ENCODE results near the gene DOCK11.

DOCK11 gene

GRCh38 chrX:118519411-118520215 lies 24.0 kb downstream of the DOCK11 start:
- TF ChIP-seq PKNOX1 (IDR thresholded peaks at IDR 0.05) (no peak), TARDBP (IDR thresholded peaks at IDR 0.05) (no peak), NFRKB (IDR thresholded peaks at IDR 0.05) (no peak), L3MBTL2 (conservative IDR thresholded peaks at IDR 0.05) (no peak), CTBP1 (IDR thresholded peaks at IDR 0.05; ENCODE audit: borderline replicate concordance) (no peak), ARNT (IDR thresholded peaks at IDR 0.05) (no peak), FOXK2 (IDR thresholded peaks at IDR 0.05) (no peak)
- DNase-seq (ENCODE audit: extremely low spot score) = no peak
- POLR2A ChIA-PET = no interaction called here
- CTCF ChIA-PET = no interaction called here

- CTCF ChIA-PET = no interaction called here
- POLR2A ChIA-PET = no interaction called here
- no peak for DNase-seq (ENCODE audit: extremely low spot score)
- TF ChIP-seq CTBP1 (IDR thresholded peaks at IDR 0.05; ENCODE audit: borderline replicate concordance) (no peak), FOXM1 (IDR thresholded peaks at IDR 0.05; ENCODE audit: borderline replicate concordance) (no peak), SUZ12 (IDR thresholded peaks at IDR 0.05) (no peak), LEF1 (IDR thresholded peaks at IDR 0.05; ENCODE audit: borderline replicate concordance) (no peak), ELF4 (IDR thresholded peaks at IDR 0.05) (no peak)
Measured at GRCh38 chrX:118520216-118521206, 24.9 kb downstream of the DOCK11 start.

- CTCF ChIA-PET = no interaction called here
- POLR2A ChIA-PET = no interaction called here
- no peak for DNase-seq (ENCODE audit: extremely low spot score)
- TF ChIP-seq PKNOX1 (IDR thresholded peaks at IDR 0.05) (no peak), FOXK2 (IDR thresholded peaks at IDR 0.05) (no peak), FOXA1 (IDR thresholded peaks at IDR 0.05) (no peak), L3MBTL2 (conservative IDR thresholded peaks at IDR 0.05) (no peak), LEF1 (IDR thresholded peaks at IDR 0.05; ENCODE audit: borderline replicate concordance) (no peak), TARDBP (IDR thresholded peaks at IDR 0.05) (no peak), ELF4 (IDR thresholded peaks at IDR 0.05) (no peak)
Measured at GRCh38 chrX:118521435-118521834, 25.8 kb downstream of the DOCK11 start.

- TF ChIP-seq SP1 (IDR thresholded peaks at IDR 0.05) = no peak
- TF ChIP-seq FOXM1 (IDR thresholded peaks at IDR 0.05; ENCODE audit: borderline replicate concordance) = no peak
- no peak for TF ChIP-seq CTBP1 (IDR thresholded peaks at IDR 0.05; ENCODE audit: borderline replicate concordance)
- TF ChIP-seq SUZ12 (IDR thresholded peaks at IDR 0.05) = no peak
- TF ChIP-seq ZNF384 (IDR thresholded peaks at IDR 0.05) = no peak
- TF ChIP-seq BHLHE40 (IDR thresholded peaks at IDR 0.05; ENCODE audit: borderline replicate concordance) = no peak
- TF ChIP-seq PKNOX1 (IDR thresholded peaks at IDR 0.05) = no peak
- no peak for TF ChIP-seq FOXA1 (IDR thresholded peaks at IDR 0.05)
- no peak for TF ChIP-seq HDGF (IDR thresholded peaks at IDR 0.05; ENCODE audit: borderline replicate concordance)
- TF ChIP-seq ARNT (IDR thresholded peaks at IDR 0.05) = no peak
- no peak for TF ChIP-seq ELF4 (IDR thresholded peaks at IDR 0.05)
- no peak for TF ChIP-seq NFRKB (IDR thresholded peaks at IDR 0.05)
- no peak for TF ChIP-seq FOXK2 (IDR thresholded peaks at IDR 0.05)
- CTCF ChIA-PET = no interaction called here
- DNase-seq (ENCODE audit: extremely low spot score) = no peak
- POLR2A ChIA-PET = no interaction called here
Measured at GRCh38 chrX:118522230-118522926, 26.8 kb downstream of the DOCK11 start.

GRCh38 chrX:118523920-118524319 lies 28.3 kb downstream of the DOCK11 start:
- CTCF ChIA-PET = no interaction called here
- TF ChIP-seq SUZ12 (IDR thresholded peaks at IDR 0.05) = no peak
- no peak for TF ChIP-seq CTBP1 (IDR thresholded peaks at IDR 0.05; ENCODE audit: borderline replicate concordance)
- TF ChIP-seq ELF4 (IDR thresholded peaks at IDR 0.05) = no peak
- POLR2A ChIA-PET = no interaction called here
- DNase-seq (ENCODE audit: extremely low spot score) = no peak

- ChIA-PET POLR2A (no interaction called here), CTCF (no interaction called here)
- no peak for DNase-seq (ENCODE audit: extremely low spot score)
- TF ChIP-seq PKNOX1 (IDR thresholded peaks at IDR 0.05) = no peak
- TF ChIP-seq ELF4 (IDR thresholded peaks at IDR 0.05) = no peak
- no peak for TF ChIP-seq HDGF (IDR thresholded peaks at IDR 0.05; ENCODE audit: borderline replicate concordance)
- no peak for TF ChIP-seq FOXM1 (IDR thresholded peaks at IDR 0.05; ENCODE audit: borderline replicate concordance)
Measured at GRCh38 chrX:118524344-118524743, 28.7 kb downstream of the DOCK11 start.

All from HEK293T (cell line).